Right kidney (tissue), 1 donor: ENCODE results near the gene GLS.
"Not testable (repeated sequence)": the region's sequence is repeated elsewhere in the genome, so short reads cannot be mapped to it uniquely, and the experiment has no call there.

ENCODE experiments used
- DNase-seq: peaks from one replicate; pipeline ENCODE4 v3.0.0-alpha.2; 2016

GLS gene

GRCh38 chr2:190930411-190930810, 49.8 kb downstream of the GLS start:
- DNase-seq, result peak; percentile 19

DNA sequence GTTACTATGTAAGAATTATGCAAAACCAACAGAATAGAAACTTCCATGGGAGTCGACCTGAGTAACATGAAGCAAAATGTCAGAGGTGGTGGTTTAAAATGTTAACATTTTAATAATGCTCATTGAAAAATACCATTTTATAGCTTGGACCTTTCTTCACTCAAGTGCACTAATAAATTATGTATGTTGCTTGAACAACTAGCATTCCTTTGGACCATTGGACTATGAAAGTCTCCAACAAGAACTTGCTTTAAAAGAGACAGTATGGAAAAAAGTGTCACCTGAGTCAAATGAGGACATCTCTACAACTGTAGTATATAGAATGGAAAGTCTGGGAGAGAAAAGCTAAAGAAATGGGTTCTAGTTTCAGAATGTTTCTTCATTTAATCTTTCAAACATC, 51.9 kb downstream of the GLS start:
- no peak for DNase-seq

DNA sequence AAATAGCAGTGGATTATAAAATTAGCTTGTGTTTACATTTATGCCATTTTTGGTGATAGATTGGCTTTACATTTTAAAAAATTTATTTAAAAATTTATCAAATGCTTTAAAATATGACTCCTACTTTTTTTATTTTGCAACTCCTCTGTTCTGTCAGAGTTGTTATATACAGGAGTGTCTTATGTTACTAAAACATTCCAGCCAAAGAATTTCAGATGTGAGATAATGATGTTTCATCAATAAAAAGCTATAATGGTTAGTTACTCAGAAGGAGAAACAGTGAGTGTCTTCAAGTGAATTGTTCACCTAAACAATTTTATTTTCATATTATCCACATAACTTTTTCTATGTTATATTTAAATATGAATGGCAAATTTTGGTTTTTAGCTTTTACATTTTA, 52.7 kb downstream of the GLS start:
- no peak for DNase-seq

- DNase-seq, result no peak
Observed at GRCh38 chr2:190935054-190935453, 54.4 kb downstream of the GLS start.

DNA sequence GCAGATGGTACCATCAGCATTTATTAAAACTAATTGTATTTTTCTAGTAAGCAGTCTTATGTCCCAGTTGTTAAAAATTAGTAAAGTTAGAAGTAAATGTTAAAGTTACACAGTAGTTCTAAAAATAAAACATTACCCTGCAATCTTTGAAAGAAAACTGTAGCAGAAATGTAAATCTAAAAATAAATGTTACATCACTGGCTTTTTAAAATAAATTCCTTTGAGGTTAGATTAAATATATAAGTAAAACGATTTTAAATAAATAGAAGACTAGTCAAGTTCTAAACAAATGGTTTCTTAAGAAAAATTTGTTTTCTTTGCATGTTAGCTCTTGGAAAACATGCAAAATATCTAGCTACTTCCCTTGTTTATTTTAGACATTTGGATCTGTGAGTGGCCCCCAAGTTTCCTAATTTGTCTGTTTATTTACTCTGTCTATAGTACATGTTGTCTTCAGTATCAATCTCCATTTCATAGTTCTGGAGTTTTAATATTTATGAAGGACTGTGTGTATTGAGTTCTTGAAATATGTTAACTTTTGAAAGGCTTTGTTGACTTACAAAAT, 58.2 kb downstream of the GLS start:
- no peak for DNase-seq

- DNase-seq, result no peak
Observed at GRCh38 chr2:190940454-190940853, 59.8 kb downstream of the GLS start.

GRCh38 chr2:190941571-190941970, 61.0 kb downstream of the GLS start:
- DNase-seq, result no peak

DNA sequence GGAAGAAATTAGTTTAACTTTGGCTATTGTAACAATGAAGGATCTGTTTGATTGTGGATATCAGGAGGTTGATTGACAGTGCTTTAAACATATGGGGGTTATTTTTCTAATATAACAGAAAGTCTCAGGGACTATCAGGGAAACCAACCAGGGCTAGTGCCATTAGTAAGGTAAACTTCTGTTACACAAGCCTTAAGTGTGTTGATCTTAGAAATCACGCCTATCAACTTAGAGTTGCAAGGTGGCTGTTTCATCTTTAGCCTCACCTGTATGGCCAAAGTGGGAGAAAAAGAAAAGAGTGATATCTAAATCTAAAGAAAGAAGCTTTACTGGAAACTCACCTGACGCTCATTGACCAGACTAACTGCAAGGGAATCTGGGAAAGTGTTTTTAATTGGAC, 62.1 kb downstream of the GLS start:
- DNase-seq, result no peak

DNA sequence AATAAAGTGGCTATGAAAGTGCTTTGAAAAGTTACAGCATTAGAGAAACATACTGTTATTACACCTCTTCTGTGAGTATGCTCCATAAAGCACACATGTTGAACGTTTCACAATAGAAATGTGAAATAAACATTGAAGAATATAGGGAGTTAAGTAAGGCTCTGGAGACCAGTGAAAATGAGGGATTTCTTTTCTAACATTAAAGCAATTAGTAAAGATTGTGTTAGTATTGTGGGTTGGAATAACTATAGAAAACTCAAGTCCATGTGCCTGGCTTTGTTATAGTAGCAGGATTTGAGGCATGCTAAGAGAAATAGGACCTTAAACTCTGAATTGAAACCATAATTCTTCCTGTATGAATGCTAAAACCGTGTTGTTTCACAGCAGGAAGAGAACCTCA, 63.1 kb downstream of the GLS start:
- DNase-seq, result no peak

- no peak for DNase-seq
Observed at GRCh38 chr2:190947141-190947540, 66.5 kb downstream of the GLS start.

GRCh38 chr2:190947711-190948251, 67.2 kb downstream of the GLS start:
- peak; percentile 42 for DNase-seq

- DNase-seq, result peak; percentile 18
Observed at GRCh38 chr2:190948671-190949070, 68.0 kb downstream of the GLS start.

GRCh38 chr2:190950566-190950991, 70.0 kb downstream of the GLS start:
- no peak for DNase-seq

DNA sequence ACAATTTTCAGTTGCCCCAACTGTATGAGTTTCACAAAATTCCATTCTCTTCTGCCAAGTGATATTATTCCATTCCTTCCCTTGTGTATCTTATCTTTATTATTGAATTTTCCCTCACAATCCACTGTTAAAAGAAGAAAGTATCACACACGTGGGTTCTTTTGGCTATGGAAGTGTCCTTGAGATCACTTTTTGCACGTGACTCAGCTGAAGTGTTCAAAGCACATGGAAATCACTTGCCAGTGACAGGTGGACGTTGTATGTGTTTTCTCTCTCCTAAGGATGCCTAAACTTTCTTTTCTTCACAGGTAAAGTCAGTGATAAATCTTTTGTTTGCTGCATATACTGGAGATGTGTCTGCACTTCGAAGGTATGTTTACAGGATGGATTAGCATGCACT, 72.6 kb downstream of the GLS start:
- no peak for DNase-seq

GRCh38 chr2:190959911-190960788, 79.5 kb downstream of the GLS start:
- no peak for DNase-seq

DNA sequence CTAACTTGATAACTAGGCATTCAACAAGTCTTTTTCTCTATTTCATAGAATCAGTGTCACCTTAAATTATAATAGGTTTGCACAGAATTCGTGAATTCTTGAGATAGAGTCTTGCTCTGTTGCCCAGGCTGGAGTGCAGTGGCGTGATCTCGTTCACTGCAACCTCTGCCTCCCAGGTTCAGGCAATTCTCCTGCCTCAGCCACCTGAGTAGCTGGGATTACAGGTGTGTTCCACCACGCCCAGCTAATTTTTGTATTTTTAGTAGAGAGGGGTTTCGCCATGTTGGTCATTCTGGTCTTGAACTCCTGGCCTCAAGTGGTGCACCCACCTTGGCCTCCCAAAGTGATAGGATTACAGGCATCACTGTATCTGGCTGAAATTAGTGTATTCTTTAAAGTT, 80.5 kb downstream of the GLS start:
- DNase-seq, result not testable (repeated sequence)

GRCh38 chr2:190961918-190962487, 81.4 kb downstream of the GLS start:
- DNase-seq, result no peak

GRCh38 chr2:190963088-190963487, 82.5 kb downstream of the GLS start:
- no peak for DNase-seq

GRCh38 chr2:190964170-190964795, 83.7 kb downstream of the GLS start:
- DNase-seq, result no peak

DNA sequence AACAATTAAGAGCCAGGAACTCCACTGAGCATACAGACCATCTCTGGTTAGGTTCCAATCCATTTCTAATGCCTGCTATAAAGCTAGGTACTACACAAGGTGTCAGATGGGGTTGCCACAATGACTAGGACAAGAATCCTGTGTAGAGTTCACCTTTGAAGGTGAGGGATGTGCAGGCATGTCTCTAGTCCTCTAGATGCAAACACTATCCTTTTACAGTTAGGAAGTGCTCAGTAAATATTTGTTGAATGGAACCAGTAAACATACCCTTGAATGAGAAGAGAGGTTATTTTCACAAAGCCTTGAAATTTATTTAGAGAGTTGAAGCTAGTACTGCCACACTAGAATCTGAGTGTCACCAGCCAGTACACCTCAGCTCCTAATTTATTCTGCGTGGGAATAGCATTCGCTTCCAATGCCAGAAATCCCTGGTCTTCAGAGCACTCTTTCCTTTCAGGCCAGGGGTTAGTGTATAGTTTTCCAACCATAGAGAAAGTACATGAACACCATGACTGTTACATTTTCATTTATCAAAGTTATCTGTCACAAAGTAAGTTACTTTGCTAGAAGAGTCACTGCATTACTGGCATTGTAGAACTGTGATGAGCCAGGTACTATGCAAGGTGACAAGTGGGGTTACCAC, 85.1 kb downstream of the GLS start:
- DNase-seq, result no peak

- no peak for DNase-seq
Observed at GRCh38 chr2:190968522-190968921, 87.9 kb downstream of the GLS start.

DNA sequence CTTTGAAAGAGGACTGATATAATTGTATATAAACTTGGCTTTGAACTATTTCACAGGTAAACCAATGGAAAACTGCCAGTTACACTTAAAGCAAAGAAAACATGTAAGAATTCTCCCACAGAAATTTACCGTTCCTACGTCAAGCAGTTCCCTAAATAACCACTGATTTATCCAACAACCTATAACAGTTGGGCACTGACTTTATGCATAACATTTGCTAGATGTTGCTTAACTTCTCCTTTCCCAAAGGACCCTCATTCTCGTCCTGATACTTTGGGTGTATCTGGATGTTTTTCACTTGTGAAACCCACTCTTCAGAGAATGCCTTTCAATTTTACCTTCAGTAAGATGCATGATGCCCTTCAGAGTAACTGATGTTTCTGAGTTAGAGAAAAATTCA, 89.5 kb downstream of the GLS start:
- DNase-seq, result no peak
